HG03139 (cell line): ENCODE data around the gene RNF222.
"Not testable (repeated sequence)": the region's sequence is repeated elsewhere in the genome, so short reads cannot be mapped to it uniquely, and the experiment has no call there.

Experiments
- ATAC-seq: cut with Tn5 transposase; IDR thresholded peaks from one replicate; pipeline ENCODE4 v1.9.1; 2021; ENCODE audit not compliant: unreplicated experiment

RNF222 gene

GRCh38 chr17:8382880-8383142 is 14.8 kb downstream of the RNF222 start:
- ATAC-seq: no peak

GRCh38 chr17:8382052-8382879 is 15.4 kb downstream of the RNF222 start:
- ATAC-seq: no peak

- no peak for ATAC-seq
These were observed 17.6 kb downstream of the RNF222 start for GRCh38 chr17:8380049-8380448.

GRCh38 chr17:8378117-8378516 is 19.5 kb downstream of the RNF222 start:
- ATAC-seq: not testable (repeated sequence)

- no peak for ATAC-seq
These were observed 20.2 kb downstream of the RNF222 start for GRCh38 chr17:8377422-8377821.

GRCh38 chr17:8376271-8377067 is 21.2 kb downstream of the RNF222 start, which contains the start of gene KRABD2:
Gene KRABD2, minus strand, starts transcription at chr17:8376704.
- peak; percentile 69 for ATAC-seq

GRCh38 chr17:8375738-8376259 is 21.8 kb downstream of the RNF222 start:
- no peak for ATAC-seq

- ATAC-seq: not testable (repeated sequence)
These were observed 23.8 kb downstream of the RNF222 start for GRCh38 chr17:8373856-8374255.

- no peak for ATAC-seq
These were observed 25.2 kb downstream of the RNF222 start for GRCh38 chr17:8372422-8372821.

- no peak for ATAC-seq
These were observed 25.8 kb downstream of the RNF222 start for GRCh38 chr17:8371786-8372185.

GRCh38 chr17:8369944-8370343 is 27.7 kb downstream of the RNF222 start:
- ATAC-seq: no peak

GRCh38 chr17:8368193-8368592 is 29.4 kb downstream of the RNF222 start:
- no peak for ATAC-seq

GRCh38 chr17:8366231-8366630 is 31.4 kb downstream of the RNF222 start:
- no peak for ATAC-seq

- no peak for ATAC-seq
These were observed 32.5 kb downstream of the RNF222 start for GRCh38 chr17:8365143-8365542.

- no peak for ATAC-seq
These were observed 34.8 kb downstream of the RNF222 start for GRCh38 chr17:8362651-8363332.

- no peak for ATAC-seq
These were observed 36.9 kb downstream of the RNF222 start for GRCh38 chr17:8360751-8361150.

- no peak for ATAC-seq
These were observed 37.4 kb downstream of the RNF222 start for GRCh38 chr17:8360260-8360659.

- ATAC-seq: no peak
These were observed 37.9 kb downstream of the RNF222 start for GRCh38 chr17:8359769-8360168.

- no peak for ATAC-seq
These were observed 39.7 kb downstream of the RNF222 start for GRCh38 chr17:8357910-8358309.

- no peak for ATAC-seq
These were observed 43.4 kb downstream of the RNF222 start for GRCh38 chr17:8354236-8354635.

GRCh38 chr17:8353736-8354135 is 43.9 kb downstream of the RNF222 start:
- ATAC-seq: no peak

GRCh38 chr17:8350339-8350738 is 47.3 kb downstream of the RNF222 start:
- ATAC-seq: no peak
